Mesendoderm (in vitro differentiated cells): ENCODE results near the gene ENSA.
"Not testable (repeated sequence)": the region's sequence is repeated elsewhere in the genome, so short reads cannot be mapped to it uniquely, and the experiment has no call there.

Experiments used
- DNase-seq: peaks from one replicate; pipeline ENCODE4 v3.0.0; 2013
- H2AK5ac ChIP-seq: 2 replicates; pipeline ENCODE4 v1.6.1; 2013; ENCODE audit warnings: low read length, inconsistent platforms
- H2BK120ac ChIP-seq: 2 replicates; pipeline ENCODE4 v1.6.1; 2013; ENCODE audit warnings: low read depth, mild to moderate bottlenecking, low read length, moderate library complexity, mixed read lengths
- H2BK15ac ChIP-seq: replicated peaks from 2 replicates; pipeline ENCODE4 v1.6.1; 2013; ENCODE audit warnings: low read depth, mild to moderate bottlenecking, moderate library complexity
- H2BK5ac ChIP-seq: 2 replicates; pipeline ENCODE4 v1.6.1; 2013; ENCODE audit warnings: low read length, inconsistent platforms
- H3K18ac ChIP-seq: 2 replicates; pipeline ENCODE4 v1.6.1; 2013; ENCODE audit warnings: mild to moderate bottlenecking, low read length, mixed read lengths
- H3K23ac ChIP-seq: one replicate; pipeline ENCODE4 v1.6.1; 2013; ENCODE audit warnings: low read length
- H3K27ac ChIP-seq: 2 replicates; pipeline ENCODE4 v1.5.1; 2013; ENCODE audit warnings: low read depth, mild to moderate bottlenecking, inconsistent platforms, low read length, moderate library complexity
- H3K27me3 ChIP-seq: 2 replicates; pipeline ENCODE4 v1.6.1; 2013; ENCODE audit warnings: low read length, control low read depth, mild to moderate bottlenecking, inconsistent platforms; ENCODE audit not compliant: insufficient read depth, poor library complexity
- H3K36me3 ChIP-seq: 2 replicates; pipeline ENCODE4 v1.6.1; 2013; ENCODE audit warnings: low read length, inconsistent platforms; ENCODE audit not compliant: control insufficient read depth, insufficient read depth
- H3K4ac ChIP-seq: one replicate; pipeline ENCODE4 v1.6.1; 2013; ENCODE audit warnings: low read depth, mild to moderate bottlenecking, low read length, moderate library complexity
- H3K4me1 ChIP-seq: 2 replicates; pipeline ENCODE4 v1.6.1; 2013; ENCODE audit warnings: low read depth, low read length, inconsistent platforms; ENCODE audit not compliant: control insufficient read depth
- H3K4me2 ChIP-seq: 2 replicates; pipeline ENCODE4 v1.6.1; 2013; ENCODE audit warnings: low read length
- H3K4me3 ChIP-seq: 2 replicates; pipeline ENCODE4 v1.5.1; 2013; ENCODE audit warnings: mild to moderate bottlenecking, low read length
- H3K56ac ChIP-seq: one replicate; pipeline ENCODE4 v1.6.1; 2013; ENCODE audit warnings: low read length
- H3K79me1 ChIP-seq: 2 replicates; pipeline ENCODE4 v1.6.1; 2013; ENCODE audit warnings: low read length, inconsistent platforms
- H3K79me2 ChIP-seq: 2 replicates; pipeline ENCODE4 v1.6.1; 2013; ENCODE audit warnings: mild to moderate bottlenecking, low read length; ENCODE audit not compliant: control insufficient read depth, insufficient read depth
- H3K9ac ChIP-seq: 2 replicates; pipeline ENCODE4 v1.6.1; 2013; ENCODE audit warnings: low read length, inconsistent platforms
- H4K5ac ChIP-seq: one replicate; pipeline ENCODE4 v1.6.1; 2013; ENCODE audit warnings: low read length
- H4K8ac ChIP-seq: one replicate; pipeline ENCODE4 v1.6.1; 2013; ENCODE audit warnings: low read depth, mild to moderate bottlenecking, control low read depth, low read length, moderate library complexity
- WGBS: extraction: QIAGEN DNeasy Blood & Tissue Kit; methylation state at CpG from one replicate; pipeline ENCODE4 v1.1.7; 2013; ENCODE audit warnings: low lambda C conversion rate, missing lambda C conversion rate; ENCODE audit not compliant: insufficient coverage; ENCODE audit errors: extremely low coverage; 5-methylcytosine and 5-hydroxymethylcytosine counted together

The ENSA gene

DNA sequence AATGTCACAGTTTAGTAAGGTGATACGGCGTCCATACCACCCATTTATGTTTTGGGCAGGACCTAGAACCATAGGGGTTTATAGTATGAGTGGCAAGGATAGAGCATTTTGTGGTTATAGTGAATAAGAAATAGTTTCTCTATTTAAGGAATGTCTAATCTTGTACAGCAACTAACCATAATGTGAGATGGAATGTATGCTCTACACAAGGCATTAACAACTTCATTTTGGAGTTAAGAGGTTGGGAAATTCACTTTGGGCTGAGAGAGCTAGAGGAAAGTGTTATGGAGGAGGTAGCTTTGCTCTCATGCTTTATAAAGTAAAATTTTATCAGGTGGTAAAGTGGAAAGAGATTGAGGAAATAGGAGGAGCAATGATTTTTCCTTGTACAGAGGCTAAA is 47.0 kb downstream of the ENSA start:
- Histone ChIP-seq H3K79me1 (no peaks in the 10 kb centered on the region), H3K56ac (no peak overlapping the region), H2BK5ac (no peak overlapping the region), H3K4me1 (no peaks in the 10 kb centered on the region), H2BK120ac (no peak overlapping the region), H3K23ac (no peak overlapping the region), H3K4me2 (no peak overlapping the region), H3K27me3 (no peaks in the 10 kb centered on the region), H4K5ac (no peak overlapping the region), H3K18ac (no peak overlapping the region), H3K9ac (no peak overlapping the region), H4K8ac (no peak overlapping the region), H2AK5ac (no peak overlapping the region), H3K4ac (no peak overlapping the region), H3K27ac (no peak overlapping the region), H3K36me3 (no peaks in the 10 kb centered on the region), H3K4me3 (no peak overlapping the region), H3K79me2 (peaks cover 16% of the 10 kb centered on the region), H2BK15ac (no peak overlapping the region)
- no CpG with 5 or more reads among the region's 2 CpGs for WGBS
- no peak for DNase-seq

DNA sequence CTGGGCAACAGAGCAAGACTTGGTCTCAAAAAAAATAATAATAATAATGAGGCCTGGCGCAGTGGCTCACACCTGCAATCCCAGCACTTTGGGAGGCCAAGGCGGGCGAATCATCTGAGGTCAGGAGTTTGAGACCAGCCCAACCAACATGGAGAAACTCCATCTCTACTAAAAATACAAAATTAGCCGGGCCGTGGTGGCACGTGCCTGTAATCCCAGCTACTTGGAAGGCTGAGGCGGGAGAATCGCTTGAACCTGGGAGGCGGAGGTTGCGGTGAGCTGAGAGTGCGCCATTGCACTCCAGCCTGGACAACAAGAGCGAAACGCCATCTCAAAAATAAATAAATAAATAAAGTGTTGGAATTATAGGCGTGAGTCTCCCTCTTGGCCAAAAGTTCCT is 47.5 kb downstream of the ENSA start:
- not testable (repeated sequence) for H3K4me2 ChIP-seq, H3K79me1 ChIP-seq, H3K9ac ChIP-seq, DNase-seq, H3K36me3 ChIP-seq, H3K18ac ChIP-seq, H2BK5ac ChIP-seq, H3K56ac ChIP-seq, H3K4me3 ChIP-seq, H4K8ac ChIP-seq, H2BK120ac ChIP-seq, H3K23ac ChIP-seq, H4K5ac ChIP-seq, H3K27ac ChIP-seq, H3K27me3 ChIP-seq, H3K4ac ChIP-seq, H2BK15ac ChIP-seq, H3K4me1 ChIP-seq, H2AK5ac ChIP-seq
- peaks cover 21% of the 10 kb centered on the region for H3K79me2 ChIP-seq
- WGBS = no CpG with 5 or more reads among the region's 14 CpGs

DNA sequence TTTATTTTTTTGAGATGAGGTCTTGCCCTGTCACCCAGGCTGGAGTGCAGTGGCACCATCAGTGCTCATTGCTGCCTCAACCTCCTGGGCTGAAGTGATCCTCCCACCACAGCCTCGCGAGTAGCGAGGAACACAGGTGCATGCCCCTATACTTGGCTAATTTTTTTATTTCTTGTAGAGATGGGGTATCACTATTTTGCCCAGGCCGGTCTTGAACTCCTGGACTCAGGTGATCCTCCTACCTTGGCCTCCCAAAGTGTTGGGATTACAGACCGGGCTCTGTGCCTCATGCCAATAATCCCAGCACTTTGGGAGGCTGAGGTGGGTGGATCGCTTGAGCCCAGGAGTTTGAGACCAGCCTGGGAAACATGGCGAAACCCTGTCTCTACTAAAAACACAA is 48.0 kb downstream of the ENSA start:
- not testable (repeated sequence) for H2BK15ac ChIP-seq, H4K5ac ChIP-seq, H3K4me1 ChIP-seq, H3K4ac ChIP-seq, H2AK5ac ChIP-seq, H3K4me3 ChIP-seq, H2BK5ac ChIP-seq, H3K4me2 ChIP-seq, H3K27me3 ChIP-seq, H3K79me1 ChIP-seq, DNase-seq, H3K9ac ChIP-seq, H3K56ac ChIP-seq, H3K23ac ChIP-seq, H4K8ac ChIP-seq, H3K18ac ChIP-seq, H2BK120ac ChIP-seq, H3K36me3 ChIP-seq, H3K27ac ChIP-seq
- H3K79me2 ChIP-seq = peaks cover 25% of the 10 kb centered on the region
- WGBS = no CpG with 5 or more reads among the region's 7 CpGs

DNA sequence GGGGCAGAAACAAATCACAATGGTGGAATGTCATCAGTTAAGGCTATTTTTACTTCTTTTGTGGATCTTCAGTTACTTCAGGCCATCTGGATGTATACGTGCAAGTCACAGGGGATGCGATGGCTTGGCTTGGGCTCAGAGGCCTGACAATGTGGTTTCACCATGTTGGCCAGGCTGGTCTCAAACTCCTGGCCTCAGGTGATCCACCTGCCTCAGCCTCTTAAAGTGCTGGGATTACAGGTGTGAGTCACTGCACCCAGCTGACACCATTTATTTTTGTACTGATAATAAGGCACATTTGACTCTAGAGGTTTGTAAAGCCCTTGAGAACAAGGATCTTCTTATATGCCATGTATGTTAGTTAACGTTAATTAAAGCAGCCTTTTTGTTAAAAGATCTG is 48.4 kb downstream of the ENSA start:
- not testable (repeated sequence) for H4K8ac ChIP-seq, H3K4me1 ChIP-seq, H3K4me2 ChIP-seq, H2AK5ac ChIP-seq, H3K36me3 ChIP-seq, H3K56ac ChIP-seq, H2BK5ac ChIP-seq, H3K9ac ChIP-seq, H3K79me1 ChIP-seq, H2BK120ac ChIP-seq, H2BK15ac ChIP-seq, DNase-seq, H3K4me3 ChIP-seq, H3K27me3 ChIP-seq, H4K5ac ChIP-seq, H3K18ac ChIP-seq, H3K27ac ChIP-seq, H3K23ac ChIP-seq, H3K4ac ChIP-seq
- peaks cover 30% of the 10 kb centered on the region for H3K79me2 ChIP-seq
- no CpG with 5 or more reads among the region's 3 CpGs for WGBS

GRCh38 chr1:150579945-150580642 is 49.3 kb downstream of the ENSA start:
- Histone ChIP-seq H2BK5ac (peak overlapping the region; percentile 79), H3K36me3 (peaks cover 9% of the 10 kb centered on the region), H3K4me2 (peak overlapping the region; percentile 73), H3K4ac (peak overlapping the region; percentile 59), H4K5ac (peak overlapping the region; percentile 0), H3K27me3 (no peaks in the 10 kb centered on the region), H2BK15ac (peak overlapping the region; percentile 12), H3K27ac (peak overlapping the region; percentile 89), H4K8ac (peak overlapping the region; percentile 97), H3K23ac (no peak overlapping the region), H2BK120ac (peak overlapping the region; percentile 74), H3K18ac (peak overlapping the region; percentile 94), H3K4me1 (peaks cover 4% of the 10 kb centered on the region), H3K79me1 (no peaks in the 10 kb centered on the region), H3K9ac (peak overlapping the region; percentile 83), H3K4me3 (peak overlapping the region; percentile 34), H2AK5ac (no peak overlapping the region), H3K56ac (peak overlapping the region; percentile 74), H3K79me2 (peaks cover 39% of the 10 kb centered on the region)
- WGBS = no CpG with 5 or more reads among the region's 15 CpGs
- DNase-seq = no peak
